ENCODE data around the gene PMP22.
"Not testable (repeated sequence)": the region's sequence is repeated elsewhere in the genome, so short reads cannot be mapped to it uniquely, and the experiment has no call there.

Gene PMP22

DNA sequence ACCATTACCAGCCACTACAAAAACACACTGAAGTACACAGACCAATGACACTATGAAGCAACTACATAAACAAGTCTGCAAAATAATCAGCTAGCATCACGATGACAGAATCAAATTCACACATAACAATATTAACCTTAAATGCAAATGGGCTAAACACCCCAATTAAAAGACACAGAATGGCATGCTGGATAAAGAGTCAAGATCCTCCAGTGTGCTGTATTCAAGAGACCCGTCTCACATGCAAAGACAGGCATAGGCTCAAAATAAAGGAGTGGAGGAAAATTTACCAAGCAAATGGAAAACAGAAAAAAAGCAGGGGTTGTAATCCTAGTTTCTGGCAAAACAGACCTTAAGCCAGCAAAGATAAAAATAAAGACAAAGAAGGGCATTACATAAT lies 64.6 kb downstream of the PMP22 start:
- DNase-seq: not testable (repeated sequence)

DNA sequence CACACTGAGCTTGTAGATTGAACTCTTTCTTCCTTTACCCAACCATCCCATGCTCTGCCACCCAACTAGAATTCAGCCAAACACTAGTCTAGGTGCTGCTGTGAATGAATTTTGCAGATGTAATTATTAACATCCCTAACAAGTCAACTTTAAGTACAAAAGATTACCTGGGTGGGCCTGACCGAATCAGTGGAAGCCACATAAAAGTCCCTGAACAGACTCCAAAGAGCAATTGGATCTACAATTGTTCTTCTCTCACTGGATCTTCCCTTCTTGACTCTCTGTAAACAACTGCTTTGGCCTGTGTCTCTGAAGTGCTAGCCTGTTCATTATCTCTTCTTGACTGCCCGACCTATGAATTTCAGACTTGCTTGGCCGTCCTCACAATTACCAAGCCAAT lies 67.9 kb downstream of the PMP22 start:
- DNase-seq: no peak

DNA sequence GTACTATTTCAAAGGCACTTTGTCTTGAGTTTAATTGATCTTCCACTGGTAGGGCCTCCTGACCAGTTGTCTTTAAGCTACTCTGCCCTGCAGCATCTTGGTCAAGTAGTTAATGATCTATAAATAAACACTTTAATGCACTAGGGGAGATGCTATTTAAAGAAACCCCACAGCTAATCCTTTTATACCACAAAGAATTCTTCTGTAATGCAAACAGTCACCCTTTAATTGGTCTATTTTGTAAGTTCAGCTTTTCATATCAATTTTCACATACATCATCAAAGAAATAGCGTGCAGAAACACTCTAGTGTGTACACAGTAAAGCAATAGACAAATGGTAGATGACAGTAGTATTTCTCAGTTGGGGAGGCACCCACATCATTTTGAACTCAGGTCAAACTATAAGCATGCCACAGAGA lies 70.3 kb downstream of the PMP22 start:
- DNase-seq: peak; percentile 67

DNA sequence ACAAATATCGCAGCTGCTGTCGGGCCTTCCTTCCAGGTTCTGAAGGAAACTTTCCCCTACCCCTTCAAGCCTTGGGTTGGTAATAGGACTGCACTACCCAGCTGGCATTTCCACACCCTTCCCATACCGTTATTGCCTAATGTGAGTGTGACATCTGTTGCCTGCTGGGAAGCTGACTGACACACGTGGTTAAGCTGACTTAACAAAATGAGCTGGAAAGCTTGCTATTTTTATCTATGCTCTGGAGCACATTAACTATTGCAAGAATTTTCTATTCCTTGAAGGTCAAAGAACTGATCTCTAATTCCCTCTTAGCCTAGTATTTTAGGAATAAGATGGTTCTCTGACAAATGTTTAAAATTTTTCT lies 79.5 kb downstream of the PMP22 start:
- no peak for DNase-seq

DNA sequence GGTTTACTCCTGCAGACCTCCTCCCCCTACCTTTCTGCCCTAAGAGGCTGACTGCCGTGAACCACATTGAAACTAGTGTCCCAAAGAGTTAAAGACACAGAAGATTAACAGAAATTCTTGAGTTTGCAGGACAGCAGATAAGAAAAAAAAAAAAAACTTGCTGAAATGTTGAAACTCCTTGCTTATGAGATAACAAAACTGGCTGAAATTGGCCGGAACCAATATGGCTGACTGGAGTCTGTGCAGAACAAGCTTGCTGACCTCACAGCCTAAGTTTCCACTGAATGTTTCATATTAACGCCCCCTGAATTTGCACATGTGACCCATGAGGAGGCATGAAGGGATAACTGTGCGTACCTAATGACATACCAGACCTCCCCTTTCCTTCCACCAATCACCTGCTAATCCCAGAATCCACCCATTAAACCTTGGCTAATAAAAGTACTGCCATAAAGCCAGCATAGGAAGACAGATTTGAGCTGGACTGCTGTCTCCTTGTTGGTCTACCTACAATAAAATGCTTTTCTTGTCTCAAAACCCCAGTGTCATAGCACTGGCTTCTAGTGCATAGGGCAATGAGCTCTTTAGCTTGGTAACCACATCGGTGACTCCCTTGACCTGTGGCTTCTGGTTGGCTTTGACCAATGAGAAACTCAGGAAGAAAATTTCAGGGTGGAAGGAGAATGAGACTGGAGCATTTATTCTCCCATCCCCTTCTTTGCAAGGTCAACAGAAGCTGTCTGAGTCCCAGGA lies 80.1 kb downstream of the PMP22 start:
- DNase-seq: no peak

DNA sequence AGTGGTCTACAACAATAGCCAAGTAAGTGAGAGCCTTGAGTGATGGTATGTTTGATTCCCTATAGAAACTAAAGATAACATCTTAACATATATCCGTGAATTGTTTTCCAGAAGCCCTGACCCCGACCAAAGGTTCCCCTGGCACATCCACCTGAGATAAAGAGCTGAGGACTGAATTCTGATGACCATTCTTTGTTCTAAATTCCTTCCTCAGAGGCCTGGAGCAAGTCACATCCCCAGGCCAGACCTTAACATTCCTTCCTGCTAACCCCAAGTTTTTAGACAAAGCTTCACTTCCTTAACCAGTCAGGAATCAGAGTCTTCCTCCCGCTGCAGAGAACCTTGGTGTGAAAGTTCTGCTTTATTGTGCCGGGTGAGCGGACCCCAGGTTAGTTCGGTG lies 83.3 kb downstream of the PMP22 start:
- DNase-seq: no peak

DNA sequence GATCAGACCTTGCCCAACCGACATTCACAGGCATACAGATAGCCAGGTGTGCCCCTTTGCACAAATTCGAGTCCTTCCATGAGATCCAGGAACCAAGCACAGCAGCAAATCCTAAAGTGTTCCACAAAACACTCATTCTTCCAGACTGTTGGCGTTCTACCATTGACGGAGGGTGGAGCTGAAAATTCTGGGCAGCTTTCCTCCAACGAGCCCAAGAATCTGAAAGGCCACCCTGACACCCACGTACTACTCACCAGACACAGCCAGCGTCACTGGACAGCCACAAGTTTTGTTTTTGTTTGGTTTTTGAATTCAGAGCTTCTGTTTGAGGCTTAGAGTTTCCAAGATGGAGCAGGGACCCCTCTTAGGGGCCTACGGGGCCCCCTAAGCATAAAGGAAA lies 83.8 kb downstream of the PMP22 start:
- no peak for DNase-seq

DNA sequence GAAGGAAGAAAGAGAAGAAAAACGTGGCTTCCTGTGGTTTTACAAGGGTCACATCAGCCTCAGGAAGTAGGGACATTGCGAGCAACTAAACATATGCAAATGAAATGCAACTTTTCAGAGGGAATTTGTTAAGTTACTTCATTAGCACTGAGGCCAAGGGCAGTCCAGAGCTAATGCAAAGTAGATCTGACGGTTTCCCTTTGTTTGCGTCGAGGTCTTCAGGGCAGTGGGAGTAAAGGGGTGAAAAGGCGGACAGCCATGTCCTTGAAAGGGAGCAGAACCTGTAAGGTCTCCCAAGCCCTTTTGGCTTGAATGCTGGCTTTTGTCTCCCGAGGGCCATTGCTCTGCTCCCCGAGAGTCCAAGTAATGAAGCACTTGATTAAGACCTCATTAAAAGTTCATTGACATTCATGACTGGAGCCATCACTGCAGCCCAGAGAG lies 85.0 kb downstream of the PMP22 start:
- DNase-seq: no peak

Data from NCI-H1105 (cell line).